Endothelial cell of umbilical vein (primary cell): Measurements from ENCODE around the gene RAB11FIP3. TPM values are rescaled to one million over a fixed set of nuclear protein-coding genes. Genes with fewer than 3 reads are reported as not detected.
A peak's percentile ranks its signal among the peaks of the same experiment; 100 is the strongest.

ENCODE experiments used
- Bru-seq: library from RNA; stranded (reverse); fragments of 400-500 nt; gene quantifications from one replicate; lab custom pipeline; 2021; lab: Mats Ljungman, UMichigan
- BruChase-seq, 2 experiments: library from RNA; stranded (reverse); fragments of 400-500 nt; gene quantifications; one replicate each; lab custom pipeline; 2021; lab: Mats Ljungman, UMichigan
- BruUV-seq: library from RNA; stranded (reverse); fragments of 400-500 nt; replicated peaks from 2 replicates; lab custom pipeline; 2021; lab: Mats Ljungman, UMichigan
- CTCF ChIA-PET: fragments of 300-600, 350-600 bp; sonication (Branson Sonifier 250); formaldehyde crosslinking; loops from one replicate; lab custom pipeline; 2021; ENCODE audit warnings: antibody characterized with exemption, inconsistent platforms; lab: Charles Lee
- POLR2A ChIA-PET: fragments of 300-600, 350-600 bp; sonication (Branson Sonifier 250); formaldehyde crosslinking; loops from one replicate; lab custom pipeline; 2021; ENCODE audit warnings: antibody characterized with exemption, inconsistent platforms; lab: Charles Lee
- DNase-seq: peaks from one replicate; pipeline ENCODE4 v3.0.0-alpha.2; 2011; ENCODE audit warnings: low read depth, low spot score
- FAIRE-seq: peaks from 2 replicates; lab custom pipeline; 2011; peaks lifted over from hg19 to GRCh38; lab: Jason Lieb, UNC
- H2AFZ ChIP-seq: 2 replicates; pipeline ENCODE4 v1.6.0; 2012; ENCODE audit warnings: low read depth, low read length, control low read depth, inconsistent platforms
- H3K27ac ChIP-seq: 2 replicates; pipeline ENCODE4 v1.5.1; 2011; ENCODE audit warnings: low read depth, mild to moderate bottlenecking, control low read depth, low read length, moderate library complexity; ENCODE audit not compliant: insufficient read depth
- H3K27me3 ChIP-seq, 2 experiments: 2 replicates each; pipeline versions ENCODE4 v1.6.0 to v1.6.1; 2011; ENCODE audit warnings: low read length in 2 of 2, mixed read lengths in 1 of 2; ENCODE audit not compliant: control insufficient read depth in 2 of 2, insufficient read depth in 2 of 2
- H3K36me3 ChIP-seq, 2 experiments: 2 replicates in 1 of 2; 3 replicates in 1 of 2; pipeline ENCODE4 v1.5.1; 2011; ENCODE audit warnings: low read length in 2 of 2, mild to moderate bottlenecking in 1 of 2, moderate library complexity in 1 of 2; ENCODE audit not compliant: control insufficient read depth in 2 of 2, insufficient read depth in 2 of 2; ENCODE audit errors: extremely low read depth in 1 of 2
- H3K4me1 ChIP-seq: 3 replicates; pipeline ENCODE4 v1.5.1; 2011; ENCODE audit warnings: mild to moderate bottlenecking, low read length; ENCODE audit not compliant: control insufficient read depth, insufficient read depth; ENCODE audit errors: extremely low read depth
- H3K4me2 ChIP-seq: 2 replicates; pipeline ENCODE4 v1.6.1; 2011; ENCODE audit warnings: low read length, control low read depth, mixed read lengths; ENCODE audit not compliant: insufficient read depth
- H3K4me3 ChIP-seq, 3 experiments: fragments of 200-600 bp in 1 of 3; sonication (generic), shearing (Covaris generic) in 1 of 3; replicated peaks in 1 of 3; 2 replicates each; pipeline ENCODE4 v1.5.1; 2011 to 2016; ENCODE audit warnings: control low read depth in 3 of 3, low read length in 3 of 3, mild to moderate bottlenecking in 2 of 3, inconsistent platforms in 1 of 3, low read depth in 1 of 3, moderate library complexity in 1 of 3; ENCODE audit not compliant: insufficient read depth in 1 of 3
- H3K79me2 ChIP-seq: 2 replicates; pipeline ENCODE4 v1.6.0; 2012; ENCODE audit warnings: low read length, inconsistent platforms; ENCODE audit not compliant: control insufficient read depth, insufficient read depth
- H3K9ac ChIP-seq: replicated peaks from 2 replicates; pipeline ENCODE3; 2011; ENCODE audit warnings: low read length, control low read depth; ENCODE audit not compliant: insufficient read depth; ENCODE audit errors: extremely low read depth
- H3K9me1 ChIP-seq: replicated peaks from 3 replicates; pipeline ENCODE4 v1.6.0; 2011; ENCODE audit warnings: mild to moderate bottlenecking, low read length; ENCODE audit not compliant: control insufficient read depth, insufficient read depth; ENCODE audit errors: extremely low read depth
- H3K9me3 ChIP-seq: replicated peaks from 2 replicates; pipeline ENCODE4 v1.5.1; 2012; ENCODE audit warnings: low read length, inconsistent platforms; ENCODE audit not compliant: control insufficient read depth, insufficient read depth
- H4K20me1 ChIP-seq: replicated peaks from 2 replicates; pipeline ENCODE3; 2011; ENCODE audit warnings: mild to moderate bottlenecking, low read length; ENCODE audit not compliant: control insufficient read depth, insufficient read depth; ENCODE audit errors: extremely low read depth
- CTCF ChIP-seq, 2 donors: IDR thresholded peaks; 1 replicate in 1 of 2; 2 replicates in 1 of 2; pipeline ENCODE4 v1.5.1; 2011; ENCODE audit warnings: low read length in 2 of 2, mild to moderate bottlenecking in 2 of 2, moderate library complexity in 2 of 2, control low read depth in 1 of 2, inconsistent platforms in 1 of 2, low read depth in 1 of 2; ENCODE audit not compliant: insufficient read depth in 1 of 2; ENCODE audit errors: extremely low read depth in 1 of 2
- EZH2 ChIP-seq: IDR thresholded peaks from 2 replicates; pipeline ENCODE4 v1.6.1; 2012; ENCODE audit warnings: borderline replicate concordance, low read depth, mild to moderate bottlenecking, moderate library complexity, low read length, inconsistent platforms; ENCODE audit not compliant: severe bottlenecking
- FOS ChIP-seq: IDR thresholded peaks from 2 replicates; pipeline ENCODE4 v1.6.1; 2011; ENCODE audit warnings: mild to moderate bottlenecking, low read length, moderate library complexity, borderline replicate concordance; ENCODE audit not compliant: insufficient read depth
- GATA2 ChIP-seq: IDR thresholded peaks from 2 replicates; pipeline ENCODE4 v1.7.0; 2011; ENCODE audit warnings: low read depth, mild to moderate bottlenecking, moderate library complexity, mixed read lengths, low read length; ENCODE audit not compliant: insufficient read length, insufficient read depth
- JUN ChIP-seq: IDR thresholded peaks from 2 replicates; pipeline ENCODE4 v1.6.1; 2011; ENCODE audit warnings: borderline replicate concordance, low read depth; ENCODE audit not compliant: insufficient read length, insufficient read depth
- MYC ChIP-seq: IDR thresholded peaks from one replicate; pipeline ENCODE4 v1.6.1; 2011; ENCODE audit warnings: mild to moderate bottlenecking, low read depth, low read length
- POLR2A ChIP-seq: IDR thresholded peaks from 2 replicates; pipeline ENCODE4 v1.6.1; 2012; ENCODE audit warnings: low read depth, mild to moderate bottlenecking, control low read depth, low read length
- POLR2AphosphoS5 ChIP-seq: IDR thresholded peaks from 2 replicates; pipeline ENCODE4 v1.6.1; 2012; ENCODE audit warnings: low read depth, mild to moderate bottlenecking, control low read depth, low read length, moderate library complexity; ENCODE audit not compliant: insufficient read depth
- dilution Hi-C: fragments of 300-500 bp; cut with MboI; formaldehyde crosslinking; loops from one replicate; pipeline ENCODE4 v1.15.0; 2019; ENCODE audit warnings: low sequenced_read_pairs; ENCODE audit not compliant: extremely low pct_ligation_motif_present
- intact Hi-C: fragments of 100-400 bp; cut with micrococcal nuclease; formaldehyde crosslinking; loops from one replicate; pipeline ENCODE4 v1.10.0; 2022
- long read RNA-seq: library from polyadenylated mRNA; stranded (forward); transcript quantifications from one replicate; pipeline ENCODE4 v2.0.0, GENCODE V29; 2021
- polyA minus RNA-seq, 3 experiments: library from RNA; depleted of rRNA, polyadenylated mRNA; stranded (reverse); fragments of >200 nt; gene quantifications; 1 replicate in 1 of 3; 2 replicates in 2 of 3; pipeline ENCODE4 v1.2.3, GENCODE V29; 2011
- polyA plus RNA-seq, 4 experiments: library from polyadenylated mRNA; depleted of rRNA in 3 of 4; stranded (reverse) in 3 of 4; unstranded in 1 of 4; fragments of >200 nt; gene quantifications; 2 replicates each; pipeline versions ENCODE4 v1.2.1 to v1.2.3, GENCODE V29; 2011 to 2012; ENCODE audit warnings: missing spikeins in 1 of 4
- total RNA-seq: library from RNA; stranded (reverse); gene quantifications from 2 replicates; pipeline ENCODE4 v1.2.3, GENCODE V29; 2021
- TF ChIP-seq, protein P1 (sequence below): IDR thresholded peaks from 2 replicates; pipeline ENCODE4 v1.6.1; 2011; ENCODE audit not compliant: insufficient read depth, insufficient read length

RAB11FIP3 gene
- 64.9 and 75.9 TPM in 2 replicates for total RNA-seq
- polyA plus RNA-seq = 19.3 and 20.5 TPM in 2 replicates
- polyA plus RNA-seq (2011; cell fraction: cytosol; rRNA removed) = 21.7 and 25.3 TPM in 2 replicates
- polyA plus RNA-seq (2011; cell fraction: nucleus; rRNA removed) = 61.5 and 72.6 TPM in 2 replicates
- 36.9 and 44.4 TPM in 2 replicates for polyA plus RNA-seq (2012)
- polyA minus RNA-seq = 28.4 and 37.7 TPM in 2 replicates
- polyA minus RNA-seq (2011; cell fraction: cytosol; rRNA and poly(A)+ RNA removed) = 6.7 TPM
- 30.2 and 32.3 TPM in 2 replicates for polyA minus RNA-seq (2011; cell fraction: nucleus; rRNA and poly(A)+ RNA removed)
- Bru-seq, nascent RNA = percentile 63 among the genes with signal in this experiment
- percentile 81 among the genes with signal in this experiment for BruChase-seq, experiment 1, labeled RNA remaining after a 6-hour chase
- percentile 78 among the genes with signal in this experiment for BruChase-seq, experiment 2, labeled RNA remaining after a 2-hour chase
- long read RNA-seq, full-length matches to known transcripts = 33 of 93 reads
- long read RNA-seq, partial matches to known transcripts = 11 of 93 reads
- long read RNA-seq, other reads (novel, unspliced or antisense) = 49 of 93 reads

- Histone ChIP-seq H3K4me1 (peaks cover 27% of the 10 kb centered on the region), H3K4me2 (peak within 1 kb of the TSS; percentile 96), H3K9me1 (no peaks in the 10 kb centered on the region), H3K27ac (peak within 1 kb of the TSS; percentile 94), H2AFZ (peak within 1 kb of the TSS; percentile 29), H3K79me2 (peaks cover 38% of the 10 kb centered on the region), H3K36me3 (no peaks in the 10 kb centered on the region), H3K27me3 (no peaks in the 10 kb centered on the region), H3K4me3 (peak within 1 kb of the TSS; percentile 40 to 81 (median 77)), H3K9me3 (no peaks in the 10 kb centered on the region), H4K20me1 (peaks cover 5% of the 10 kb centered on the region), H3K9ac (peak within 1 kb of the TSS; percentile 71)
- peak; percentile 85 for FAIRE-seq
- TF ChIP-seq GATA2 = no peak
- peak; percentile 97 for TF ChIP-seq POLR2AphosphoS5
- no peak for TF ChIP-seq MYC
- peak; percentile 97 for TF ChIP-seq POLR2A
- TF ChIP-seq CTCF (IDR thresholded peaks at IDR 0.05; ENCODE audit: extremely low read depth in 1 of 2, insufficient read depth in 1 of 2, low read depth in 1 of 2, low read length in 2 of 2) = peak; percentile 7 to 16
- no peak for TF ChIP-seq FOS
- no peak for TF ChIP-seq EZH2
- no peak for TF ChIP-seq JUN
- TF ChIP-seq, protein P1, sequence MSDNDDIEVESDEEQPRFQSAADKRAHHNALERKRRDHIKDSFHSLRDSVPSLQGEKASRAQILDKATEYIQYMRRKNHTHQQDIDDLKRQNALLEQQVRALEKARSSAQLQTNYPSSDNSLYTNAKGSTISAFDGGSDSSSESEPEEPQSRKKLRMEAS = no peak
- dilution Hi-C loops (no loop called here), intact Hi-C loops (loop anchor here (1.0 to 5.0 kb wide), 3 partner anchors 52 to 102 kb away; partner anchors contain the start of gene CAPN15)
- BruUV-seq = no TSS peak
- DNase-seq = peak; percentile 88
- CTCF ChIA-PET = interaction anchor here (1.1 to 3.6 kb wide), 5 partner anchors 29 to 318 kb away, joined by 3 to 19 read pairs (median 3); no protein-coding TSS in a partner anchor
- POLR2A ChIA-PET = no interaction called here
These were observed at the start of gene RAB11FIP3 for GRCh38 chr16:425082-425718. Gene RAB11FIP3, plus strand, starts transcription at chr16:425649. Its CDS starts 358 bp downstream, at chr16:426007.
